Osteocyte (in vitro differentiated cells): ENCODE results near the gene TBCD. TPM values are rescaled to one million over a fixed set of nuclear protein-coding genes. Genes with fewer than 3 reads are reported as not detected.

Experiments used
- DNase-seq: peaks from one replicate; pipeline ENCODE4 v3.0.0; 2021; ENCODE audit warnings: mixed read lengths; ENCODE audit not compliant: unreplicated experiment; ENCODE audit errors: extremely low spot score
- H3K27ac Mint-ChIP-seq: one replicate; pipeline ENCODE4 v1.8.0; 2021; ENCODE audit warnings: mild to moderate bottlenecking, mixed read lengths; ENCODE audit not compliant: unreplicated experiment
- H3K27me3 Mint-ChIP-seq: one replicate; pipeline ENCODE4 v1.8.0; 2021; ENCODE audit warnings: mixed read lengths; ENCODE audit not compliant: unreplicated experiment
- H3K36me3 Mint-ChIP-seq: one replicate; pipeline ENCODE4 v1.8.0; 2021; ENCODE audit warnings: mixed read lengths; ENCODE audit not compliant: unreplicated experiment
- H3K4me1 Mint-ChIP-seq: one replicate; pipeline ENCODE4 v1.8.0; 2021; ENCODE audit warnings: mixed read lengths; ENCODE audit not compliant: unreplicated experiment
- H3K4me3 Mint-ChIP-seq: one replicate; pipeline ENCODE4 v1.8.0; 2021; ENCODE audit warnings: mild to moderate bottlenecking, moderate library complexity, mixed read lengths; ENCODE audit not compliant: unreplicated experiment
- H3K9me3 Mint-ChIP-seq: one replicate; pipeline ENCODE4 v1.8.0; 2021; ENCODE audit warnings: mixed read lengths; ENCODE audit not compliant: unreplicated experiment
- total RNA-seq: library from RNA; stranded (reverse); gene quantifications from 2 replicates; pipeline ENCODE4 v1.2.1, GENCODE V29; 2021
- TF ChIP-seq, protein P1 (sequence below): fragments of 200-600 bp; sonication (generic); IDR thresholded peaks from 2 replicates; pipeline ENCODE4 v1.5.0; 2021; ENCODE audit warnings: antibody characterized with exemption, mild to moderate bottlenecking, moderate library complexity

TBCD gene
- total RNA-seq, 1 donor from 2014 or later = 74.0 TPM

DNA sequence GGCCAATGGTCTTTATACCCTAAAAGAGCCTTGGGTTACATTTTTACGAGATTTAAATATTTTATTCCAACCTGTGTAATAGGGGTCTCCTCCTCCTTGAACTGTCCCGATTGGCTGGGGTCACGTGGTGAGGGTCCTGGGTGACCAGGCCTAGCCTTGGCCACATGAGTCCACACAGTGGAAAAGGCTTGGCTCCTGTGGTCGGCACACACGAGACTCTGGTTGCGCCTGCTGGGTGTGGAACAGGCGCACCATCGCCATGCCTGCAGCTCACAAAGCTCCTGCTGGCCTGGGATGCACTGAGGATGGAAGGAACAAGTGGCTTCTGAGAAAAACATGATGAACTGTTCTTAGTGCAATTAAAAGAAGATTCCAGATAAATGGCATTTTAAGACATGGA lies 191.9 kb downstream of the TBCD start:
- no peaks in the 10 kb centered on the region for H3K27me3 Mint-ChIP-seq
- DNase-seq = no peak
- no peaks in the 10 kb centered on the region for H3K4me1 Mint-ChIP-seq
- TF ChIP-seq, protein P1, sequence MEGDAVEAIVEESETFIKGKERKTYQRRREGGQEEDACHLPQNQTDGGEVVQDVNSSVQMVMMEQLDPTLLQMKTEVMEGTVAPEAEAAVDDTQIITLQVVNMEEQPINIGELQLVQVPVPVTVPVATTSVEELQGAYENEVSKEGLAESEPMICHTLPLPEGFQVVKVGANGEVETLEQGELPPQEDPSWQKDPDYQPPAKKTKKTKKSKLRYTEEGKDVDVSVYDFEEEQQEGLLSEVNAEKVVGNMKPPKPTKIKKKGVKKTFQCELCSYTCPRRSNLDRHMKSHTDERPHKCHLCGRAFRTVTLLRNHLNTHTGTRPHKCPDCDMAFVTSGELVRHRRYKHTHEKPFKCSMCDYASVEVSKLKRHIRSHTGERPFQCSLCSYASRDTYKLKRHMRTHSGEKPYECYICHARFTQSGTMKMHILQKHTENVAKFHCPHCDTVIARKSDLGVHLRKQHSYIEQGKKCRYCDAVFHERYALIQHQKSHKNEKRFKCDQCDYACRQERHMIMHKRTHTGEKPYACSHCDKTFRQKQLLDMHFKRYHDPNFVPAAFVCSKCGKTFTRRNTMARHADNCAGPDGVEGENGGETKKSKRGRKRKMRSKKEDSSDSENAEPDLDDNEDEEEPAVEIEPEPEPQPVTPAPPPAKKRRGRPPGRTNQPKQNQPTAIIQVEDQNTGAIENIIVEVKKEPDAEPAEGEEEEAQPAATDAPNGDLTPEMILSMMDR = no peak
- peaks cover 31% of the 10 kb centered on the region for H3K9me3 Mint-ChIP-seq
- no peak overlapping the region for H3K4me3 Mint-ChIP-seq
- H3K36me3 Mint-ChIP-seq = peaks cover 57% of the 10 kb centered on the region
- no peak overlapping the region for H3K27ac Mint-ChIP-seq

DNA sequence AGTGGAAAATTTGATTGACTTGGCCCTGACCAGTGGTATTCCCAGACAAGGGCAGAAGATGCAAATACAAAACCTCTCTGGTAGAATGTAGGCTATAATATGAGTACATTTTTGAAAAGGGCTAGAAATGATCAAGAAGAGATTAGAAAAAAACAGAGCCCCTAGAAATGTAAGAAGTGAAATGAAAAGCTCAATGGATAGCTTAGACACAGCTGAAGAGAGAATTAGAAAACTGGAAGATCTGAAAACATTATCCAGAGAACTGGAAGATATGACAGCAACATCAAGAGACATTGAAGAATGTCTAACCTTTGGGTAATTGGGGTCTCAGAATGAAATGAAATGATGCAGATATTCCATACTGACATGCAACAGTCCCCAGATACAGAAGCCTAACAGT lies 193.1 kb downstream of the TBCD start:
- peaks cover 44% of the 10 kb centered on the region for H3K9me3 Mint-ChIP-seq
- peaks cover 62% of the 10 kb centered on the region for H3K36me3 Mint-ChIP-seq
- no peak overlapping the region for H3K4me3 Mint-ChIP-seq
- H3K27ac Mint-ChIP-seq = no peak overlapping the region
- H3K4me1 Mint-ChIP-seq = no peaks in the 10 kb centered on the region
- DNase-seq = no peak
- TF ChIP-seq, protein P1 = no peak
- H3K27me3 Mint-ChIP-seq = no peaks in the 10 kb centered on the region

DNA sequence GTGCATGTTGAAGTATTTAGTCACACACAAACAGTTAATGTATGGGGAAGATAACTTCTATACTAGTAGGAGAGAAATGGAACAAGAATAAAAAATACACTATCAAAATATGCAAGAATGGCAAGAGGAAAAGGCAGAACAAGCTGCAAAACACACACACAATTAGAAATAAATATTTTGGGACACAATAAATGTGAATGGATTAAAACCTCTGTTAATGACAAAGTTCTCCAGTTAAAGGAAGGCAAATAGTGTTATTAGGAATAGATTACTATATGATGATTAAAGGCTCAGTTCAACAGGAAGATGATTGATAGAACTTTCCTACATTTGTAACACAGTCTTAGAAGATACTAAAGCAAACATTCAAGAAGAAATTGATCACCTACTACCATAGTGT lies 194.2 kb downstream of the TBCD start:
- no peak overlapping the region for H3K27ac Mint-ChIP-seq
- no peak for DNase-seq
- no peaks in the 10 kb centered on the region for H3K4me1 Mint-ChIP-seq
- no peaks in the 10 kb centered on the region for H3K27me3 Mint-ChIP-seq
- TF ChIP-seq, protein P1 = no peak
- H3K4me3 Mint-ChIP-seq = no peak overlapping the region
- peaks cover 46% of the 10 kb centered on the region for H3K9me3 Mint-ChIP-seq
- peaks cover 66% of the 10 kb centered on the region for H3K36me3 Mint-ChIP-seq

DNA sequence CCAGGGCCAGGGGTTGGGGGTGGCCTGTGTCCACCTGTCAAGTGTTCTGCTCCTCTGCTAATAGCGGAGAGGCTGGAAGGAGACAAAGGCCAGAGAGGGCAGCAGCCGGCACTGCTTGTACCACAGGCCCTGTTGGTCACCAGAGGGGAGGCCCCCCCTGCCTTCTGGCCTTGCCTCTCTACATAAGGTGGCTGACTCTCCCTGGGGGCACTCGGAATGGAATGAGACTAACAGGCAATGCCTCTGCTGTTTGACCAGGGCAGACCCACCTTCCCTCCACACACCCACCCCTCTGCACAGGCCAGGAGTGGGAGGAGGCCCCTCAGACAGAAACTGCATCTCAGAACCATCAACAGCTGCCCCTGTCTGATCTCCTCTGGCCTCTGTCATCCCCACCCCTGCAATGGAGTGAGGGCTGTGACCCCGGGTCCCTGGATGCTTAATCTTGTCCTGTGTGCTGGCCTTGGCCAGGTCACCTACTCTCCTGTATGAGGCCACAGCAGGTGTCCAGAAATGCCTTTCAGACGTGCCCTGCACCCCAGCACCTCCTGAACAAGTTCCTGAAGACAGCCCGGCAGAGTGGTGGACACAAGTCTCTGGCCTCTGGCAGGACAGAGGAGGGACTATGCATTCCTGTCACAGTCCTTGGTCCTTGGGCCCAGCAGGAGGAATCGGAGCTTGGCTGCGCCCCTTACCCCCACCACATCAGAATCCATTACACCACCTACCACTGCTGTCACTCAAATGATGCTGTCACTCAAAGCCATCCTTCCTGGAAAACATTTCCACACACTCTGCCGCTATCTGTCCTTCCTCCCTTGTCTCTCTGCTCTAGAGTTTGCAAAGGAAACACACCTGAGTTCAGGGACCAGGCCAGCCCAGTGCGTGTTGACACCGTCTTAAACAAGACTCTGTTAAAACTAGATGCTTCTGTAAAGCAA lies 195.5 kb downstream of the TBCD start:
- TF ChIP-seq, protein P1 = no peak
- H3K9me3 Mint-ChIP-seq = peaks cover 49% of the 10 kb centered on the region
- H3K27ac Mint-ChIP-seq = no peak overlapping the region
- peaks cover 65% of the 10 kb centered on the region for H3K36me3 Mint-ChIP-seq
- no peaks in the 10 kb centered on the region for H3K4me1 Mint-ChIP-seq
- H3K27me3 Mint-ChIP-seq = no peaks in the 10 kb centered on the region
- no peak overlapping the region for H3K4me3 Mint-ChIP-seq
- DNase-seq = no peak

DNA sequence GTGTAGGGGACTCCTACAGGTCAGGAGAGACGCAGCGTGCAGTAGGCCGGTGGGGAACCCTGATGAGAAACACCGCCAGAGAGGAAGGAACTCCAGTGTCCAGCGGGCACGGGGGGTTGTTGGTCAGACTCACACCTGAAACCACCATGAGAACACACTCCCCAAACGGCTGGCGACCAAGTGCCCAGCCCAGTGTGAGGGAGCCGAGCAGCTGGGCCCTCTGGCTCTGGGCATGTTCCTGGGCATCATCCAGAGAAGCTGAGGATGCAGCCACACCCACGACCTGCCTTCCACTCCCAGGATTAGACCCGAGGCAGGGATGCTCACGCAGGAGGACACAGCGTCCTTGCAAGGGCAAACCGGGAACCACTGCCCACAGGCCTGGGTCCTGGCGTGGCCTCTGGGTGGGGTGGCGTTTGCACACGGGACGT lies 196.2 kb downstream of the TBCD start:
- DNase-seq = no peak
- H3K4me1 Mint-ChIP-seq = no peaks in the 10 kb centered on the region

More for the DNA sequence above, 196.2 kb downstream of the TBCD start:
- peaks cover 57% of the 10 kb centered on the region for H3K9me3 Mint-ChIP-seq
- no peaks in the 10 kb centered on the region for H3K27me3 Mint-ChIP-seq
- TF ChIP-seq, protein P1 = no peak
- H3K4me3 Mint-ChIP-seq = no peak overlapping the region
- H3K27ac Mint-ChIP-seq = no peak overlapping the region
- H3K36me3 Mint-ChIP-seq = peaks cover 64% of the 10 kb centered on the region
